Measurements from ENCODE around the gene JAG2.

Gene JAG2

DNA sequence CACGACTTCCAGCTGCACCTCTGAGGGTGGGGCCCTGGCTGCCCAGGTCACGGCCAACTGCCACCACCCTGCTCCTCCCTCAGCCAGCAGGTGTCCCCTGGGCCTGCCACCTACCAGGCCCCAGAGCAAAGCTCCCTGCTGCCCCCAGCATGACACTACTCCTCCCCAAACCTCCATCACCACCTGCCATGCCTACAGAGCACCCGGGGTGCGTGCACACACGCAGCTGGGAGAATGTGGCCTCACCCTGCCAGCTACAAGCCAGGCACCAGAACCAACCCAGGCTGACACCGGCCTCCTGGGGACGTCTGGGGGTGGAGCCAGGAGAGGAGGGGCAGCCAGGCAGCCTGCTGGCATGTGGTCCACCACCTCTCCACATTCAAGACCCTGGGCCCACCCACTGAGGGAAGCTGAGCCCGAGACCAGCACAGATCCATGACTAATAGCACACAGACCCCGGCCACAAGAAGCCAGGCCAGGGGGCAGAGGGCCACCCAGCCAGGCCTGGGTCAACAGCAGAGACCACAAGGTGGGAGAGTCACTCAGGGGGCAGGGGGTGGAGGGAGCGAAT, 3.4 kb downstream of the JAG2 start:
- no peak for DNase-seq (ENCODE audit: low spot score)

DNA sequence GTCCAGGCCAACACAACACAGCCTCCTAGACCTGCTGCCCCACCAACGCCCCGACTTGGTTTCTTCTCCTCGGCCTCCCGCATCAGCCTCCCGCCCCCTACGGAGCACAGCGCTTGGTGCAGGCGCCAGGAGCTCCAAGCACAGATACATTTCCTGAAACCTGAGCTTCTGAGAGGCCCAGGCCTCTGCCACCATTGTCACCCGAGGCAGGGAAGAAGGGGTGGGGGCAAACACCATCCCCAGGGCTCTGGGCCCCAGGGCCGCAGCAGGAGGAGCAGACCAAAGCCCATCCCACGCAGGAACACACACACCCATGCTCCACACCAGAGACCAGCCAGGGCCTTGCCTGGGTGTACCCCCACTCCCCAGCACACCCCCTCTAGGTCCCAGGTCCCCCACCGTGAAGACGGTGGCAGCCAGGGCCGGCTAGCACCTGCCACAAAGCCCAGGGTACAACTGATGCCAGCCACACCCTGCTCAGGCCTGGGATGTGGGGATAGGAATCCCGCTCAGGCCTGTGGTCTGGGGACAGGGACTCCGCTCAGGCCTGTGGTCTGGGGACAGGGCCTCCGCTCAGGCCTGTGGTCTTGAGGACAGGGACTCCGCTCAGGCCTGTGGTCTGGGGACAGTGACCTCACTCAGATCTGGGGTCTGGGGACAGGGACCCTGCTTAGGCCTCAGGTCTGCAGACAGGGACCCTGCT, 5.4 kb downstream of the JAG2 start:
- DNase-seq (ENCODE audit: low spot score), result no peak

- DNase-seq (ENCODE audit: low spot score), result no peak
Observed at GRCh38 chr14:105162669-105162979, 6.0 kb downstream of the JAG2 start.

DNA sequence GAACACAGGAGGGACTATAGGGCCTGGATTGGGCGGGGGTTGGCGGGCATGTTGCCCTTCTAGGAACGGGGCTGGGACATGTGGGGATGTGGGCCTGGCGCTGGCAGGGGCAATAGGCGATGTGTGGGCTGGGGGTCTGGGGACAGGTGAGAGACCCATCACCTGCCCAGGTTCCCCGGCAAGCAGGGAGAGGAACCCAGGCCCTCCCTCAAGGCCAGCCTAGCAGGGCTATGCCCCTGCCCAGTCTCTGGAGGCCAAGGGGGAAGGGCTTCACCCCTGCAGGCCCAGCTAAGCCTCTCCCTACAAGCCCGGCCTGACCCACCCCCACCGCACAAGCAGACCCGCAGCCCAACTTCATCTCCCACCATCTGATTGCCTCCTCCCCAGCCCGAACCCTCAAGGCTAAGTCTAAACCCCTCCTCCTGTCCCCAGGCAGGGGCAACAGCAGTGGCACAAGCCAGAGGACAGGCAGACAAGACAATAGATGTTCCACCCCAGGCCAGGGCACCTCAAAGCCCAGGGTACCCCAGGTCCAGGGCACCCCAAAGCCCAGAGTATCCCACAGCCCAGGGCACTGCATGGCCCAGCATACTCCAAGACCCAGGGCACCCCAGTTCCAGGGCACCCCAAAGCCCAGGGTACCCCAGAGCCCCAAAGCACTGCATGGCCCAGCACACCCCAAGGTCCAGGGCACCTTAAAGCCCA, 6.5 kb downstream of the JAG2 start:
- no peak for DNase-seq (ENCODE audit: low spot score)

DNA sequence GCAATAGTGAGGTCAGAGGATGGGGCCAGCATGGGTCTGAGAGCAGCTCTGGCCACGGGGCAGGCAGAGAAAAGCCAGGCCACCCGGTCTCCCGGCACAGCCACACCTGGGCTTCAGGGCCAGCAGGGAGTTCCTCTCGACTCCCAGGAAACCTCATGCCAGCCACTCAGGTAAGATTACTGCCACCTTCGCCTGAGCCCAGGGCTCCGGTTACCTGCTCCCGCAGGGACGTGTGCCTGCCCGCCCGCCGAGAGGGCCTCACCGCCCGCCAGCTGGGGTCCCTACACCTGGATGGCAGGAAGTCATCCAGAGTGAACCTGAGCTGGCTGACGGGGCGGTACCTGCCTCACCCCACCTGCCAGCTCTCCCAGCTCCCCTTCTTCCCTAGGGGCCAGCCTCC, 7.3 kb downstream of the JAG2 start:
- DNase-seq (ENCODE audit: low spot score), result no peak

DNA sequence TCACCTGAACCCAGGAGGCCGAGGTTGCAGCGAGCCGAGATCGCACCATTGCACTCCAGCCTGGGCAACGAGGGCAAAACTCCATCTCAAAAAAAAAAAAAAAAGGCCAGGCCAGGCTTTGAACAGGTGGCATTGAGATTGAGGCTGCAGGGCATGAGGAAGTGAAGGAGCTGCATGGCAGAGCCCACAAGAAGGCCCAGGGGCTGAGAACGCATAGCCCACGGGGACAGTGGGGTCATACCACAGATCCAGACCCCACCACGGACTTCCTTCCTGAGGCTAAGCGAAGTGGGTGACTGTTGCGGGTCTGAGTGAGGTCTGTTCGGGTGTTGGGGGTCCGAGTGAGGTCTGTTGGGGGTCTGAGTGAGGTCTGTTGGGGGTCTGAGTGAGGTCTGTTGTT, 7.8 kb downstream of the JAG2 start:
- no peak for DNase-seq (ENCODE audit: low spot score)

DNA sequence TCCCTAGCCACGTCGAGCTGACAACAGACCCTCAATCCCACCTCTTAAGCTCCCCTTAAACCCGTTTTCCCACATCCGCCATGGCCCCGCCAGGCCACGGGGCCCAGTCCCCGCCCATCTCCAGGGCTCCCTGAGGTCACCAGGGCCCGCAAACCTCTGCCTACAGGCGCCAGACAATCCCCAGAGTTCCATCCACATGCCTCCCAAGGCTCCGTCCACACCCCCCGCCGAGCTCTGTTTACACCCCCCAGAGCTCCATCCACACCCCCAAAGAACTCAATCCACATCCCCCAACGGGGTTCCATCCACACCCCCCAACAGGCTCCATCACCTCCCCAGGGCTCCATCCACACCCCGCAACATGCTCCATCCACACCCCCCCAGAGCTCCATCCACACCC, 9.2 kb downstream of the JAG2 start:
- no peak for DNase-seq (ENCODE audit: low spot score)

DNA sequence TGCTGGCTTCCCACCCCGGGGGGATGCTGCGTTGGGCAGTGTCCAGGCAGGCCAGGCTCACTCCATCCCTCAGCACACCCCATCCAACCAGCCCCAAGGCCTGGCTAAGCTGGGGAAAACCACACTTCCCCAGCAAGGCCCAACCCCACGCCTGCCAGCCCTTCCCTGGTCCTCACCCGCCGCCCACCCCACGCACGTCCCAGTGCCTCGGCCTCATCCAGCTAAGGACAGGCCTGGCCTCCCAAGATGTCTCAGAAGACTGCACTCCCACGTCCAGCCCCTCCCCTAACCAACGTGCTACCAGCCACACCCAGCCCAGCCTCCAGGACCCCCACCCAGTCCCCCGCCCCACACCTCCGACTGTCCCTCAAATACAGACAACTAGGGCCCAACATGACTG, 9.8 kb downstream of the JAG2 start:
- DNase-seq (ENCODE audit: low spot score), result no peak

- DNase-seq (ENCODE audit: low spot score), result no peak
Observed at GRCh38 chr14:105157872-105158271, 10.7 kb downstream of the JAG2 start.

- no peak for DNase-seq (ENCODE audit: low spot score)
Observed at GRCh38 chr14:105156414-105157375, 11.9 kb downstream of the JAG2 start.

DNA sequence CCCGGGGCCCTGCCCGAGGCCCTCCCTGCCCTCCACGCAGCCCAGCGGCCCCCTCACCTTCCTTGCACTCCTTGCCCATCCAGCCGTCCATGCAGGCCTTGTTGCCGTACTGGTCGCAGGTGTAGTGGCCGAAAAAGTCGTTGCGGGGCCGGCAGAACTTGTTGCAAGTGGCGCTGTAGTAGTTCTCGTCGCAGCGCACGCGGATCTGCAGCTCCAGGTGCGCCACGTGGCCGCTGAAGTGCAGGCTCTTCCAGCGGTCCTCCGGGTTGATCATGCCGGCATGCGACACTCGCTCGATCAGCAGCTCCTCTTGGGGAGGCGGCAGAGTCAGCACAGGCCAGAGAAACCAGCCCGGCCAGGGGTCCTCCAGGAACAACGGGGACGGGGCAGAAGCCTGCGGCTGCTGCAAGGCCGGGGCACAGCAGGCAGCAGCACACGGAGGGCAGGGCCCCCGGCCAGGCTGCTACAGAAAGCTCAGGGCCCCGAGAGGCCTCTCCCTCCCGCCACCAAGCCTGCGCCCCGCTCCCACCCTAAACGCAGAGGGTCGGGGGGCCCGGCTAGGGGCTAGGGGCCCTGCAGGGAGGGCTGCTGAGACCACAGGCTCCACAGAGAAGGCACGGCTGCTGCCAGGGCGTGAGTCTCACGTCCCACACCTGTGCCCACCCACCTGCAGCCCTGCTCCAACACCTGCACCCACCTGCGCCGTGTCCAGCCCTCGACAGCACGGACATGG, 12.7 kb downstream of the JAG2 start:
- DNase-seq (ENCODE audit: low spot score), result no peak

DNA sequence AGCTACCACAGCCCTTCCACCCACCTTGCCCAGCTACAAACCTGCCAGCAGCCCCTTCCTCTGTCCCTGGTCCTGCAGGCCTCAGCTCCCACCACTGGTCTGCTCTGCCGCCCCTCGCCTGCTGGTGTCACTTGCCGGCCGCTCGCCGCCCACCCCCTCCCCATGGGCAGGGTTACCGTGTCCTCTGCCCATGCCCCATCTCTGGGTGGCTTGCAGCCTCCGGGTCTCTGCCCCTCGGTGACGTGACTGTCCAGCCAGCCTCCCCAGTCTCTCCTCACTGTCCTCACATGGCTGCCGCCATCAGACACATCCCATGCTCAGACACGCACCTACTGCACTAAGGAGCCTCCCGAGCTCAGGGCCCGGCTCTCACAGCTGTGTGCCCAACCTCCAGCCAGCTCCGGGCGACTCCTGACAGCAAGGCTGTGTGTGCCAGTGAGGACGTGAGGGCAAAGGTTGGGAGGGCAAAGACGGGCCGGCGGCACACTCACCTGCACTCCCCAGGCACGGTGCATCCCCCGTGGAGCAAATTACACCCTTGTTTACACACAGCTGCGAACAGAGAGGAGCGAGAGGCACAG, 13.4 kb downstream of the JAG2 start:
- no peak for DNase-seq (ENCODE audit: low spot score)

GRCh38 chr14:105154476-105154871, 14.1 kb downstream of the JAG2 start:
- DNase-seq (ENCODE audit: low spot score), result no peak

- no peak for DNase-seq (ENCODE audit: low spot score)
Observed at GRCh38 chr14:105153739-105154475, 14.7 kb downstream of the JAG2 start.

- no peak for DNase-seq (ENCODE audit: low spot score)
Observed at GRCh38 chr14:105153331-105153731, 15.2 kb downstream of the JAG2 start.

DNA sequence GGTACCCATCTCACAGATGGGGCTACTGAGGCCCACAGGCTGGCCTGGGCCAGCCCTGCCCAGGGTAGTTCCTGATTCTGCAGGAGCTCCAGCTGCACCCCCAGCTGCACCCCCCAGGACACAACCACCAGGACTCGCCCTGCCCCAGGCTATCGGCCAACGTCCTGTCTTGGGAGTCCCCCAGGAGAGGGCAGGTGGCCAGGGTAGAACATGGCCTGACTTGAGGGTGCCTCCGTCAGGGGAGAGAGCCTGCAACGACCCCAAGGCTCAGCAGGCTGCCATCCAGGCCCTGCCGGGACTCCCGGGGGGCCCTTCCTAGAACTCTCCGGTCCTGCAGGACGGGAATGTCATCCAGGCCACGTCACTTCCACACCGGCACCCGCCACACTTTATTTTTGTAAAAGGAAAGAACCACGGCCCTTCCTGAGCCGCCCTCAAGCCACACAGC, 15.8 kb downstream of the JAG2 start:
- DNase-seq (ENCODE audit: low spot score), result no peak

DNA sequence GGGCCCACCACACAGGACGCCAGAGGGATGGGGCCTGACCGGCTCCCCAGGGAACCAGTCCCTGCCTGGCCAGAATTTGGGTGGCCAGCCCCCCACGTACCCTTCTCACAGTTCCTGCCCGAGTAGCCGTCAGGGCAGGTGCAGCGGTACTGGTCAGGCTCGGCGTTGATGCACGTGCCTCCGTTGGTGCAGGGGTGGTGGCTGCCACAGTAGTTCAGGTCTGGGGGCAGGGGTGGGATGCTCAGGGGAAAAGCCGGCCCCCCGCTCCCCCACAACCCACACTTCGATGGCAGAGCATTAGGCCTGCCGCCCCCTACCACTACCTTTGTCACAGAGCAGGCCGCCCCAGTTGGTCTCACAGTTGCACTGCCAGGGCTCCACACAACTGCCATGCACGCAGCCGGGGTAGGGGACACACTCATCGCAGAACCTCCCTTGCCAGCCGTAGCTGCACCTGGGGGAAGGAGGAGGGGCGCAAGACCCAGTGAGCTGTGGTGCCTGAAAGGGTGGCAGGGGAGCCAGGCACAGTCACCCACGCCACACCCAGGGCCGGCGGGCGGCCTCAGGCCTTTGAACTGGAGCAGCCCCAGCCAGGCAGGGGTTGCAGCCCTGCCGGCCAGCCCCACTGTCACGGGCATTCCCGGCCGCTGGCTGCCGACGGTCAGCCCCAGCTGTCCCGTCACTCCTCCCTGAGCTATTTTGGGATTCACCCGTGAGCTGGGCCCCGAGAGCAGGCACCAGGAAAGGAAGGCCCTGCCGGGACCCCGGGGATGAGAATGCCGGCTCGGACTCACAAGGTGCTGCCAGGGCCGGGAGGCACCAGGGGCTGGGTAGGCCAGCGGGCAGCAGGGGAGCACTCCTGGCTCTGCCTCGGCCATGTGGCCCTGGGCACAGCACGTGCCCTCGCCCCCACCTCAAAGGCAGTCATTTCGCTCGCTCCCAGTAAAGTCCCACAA, 16.5 kb downstream of the JAG2 start:
- no peak for DNase-seq (ENCODE audit: low spot score)

- DNase-seq (ENCODE audit: low spot score), result no peak
Observed at GRCh38 chr14:105151084-105151837, 17.3 kb downstream of the JAG2 start.
